ENCODE results near the gene GCH1. TPM values are rescaled to one million over a fixed set of nuclear protein-coding genes. Genes with fewer than 3 reads are reported as not detected.

GCH1 gene
- total RNA-seq, 1 experiment from 2014 or later, result 9.2 TPM

- Mint-ChIP-seq H3K4me1 (no peaks in the 10 kb centered on the region), H3K4me3 (no peak overlapping the region), H3K27me3 (ENCODE audit: low read depth) (no peaks in the 10 kb centered on the region), H3K27ac (no peak overlapping the region), H3K9me3 (no peaks in the 10 kb centered on the region), H3K36me3 (no peaks in the 10 kb centered on the region)
- ChIA-PET POLR2A (no interaction called here), CTCF (no interaction called here)
- ATAC-seq (no peak), DNase-seq (ENCODE audit: low spot score) (no peak)
- TF ChIP-seq TEAD4 (CRISPR knock-in tag; IDR thresholded peaks at IDR 0.05) (no peak), JAZF1 (CRISPR knock-in tag; IDR thresholded peaks at IDR 0.05) (no peak), SMAD3 (CRISPR knock-in tag; IDR thresholded peaks at IDR 0.05; ENCODE audit: borderline replicate concordance) (no peak), CREB1 (CRISPR knock-in tag; IDR thresholded peaks at IDR 0.05) (no peak)
Measured at GRCh38 chr14:54931598-54932340, 29.1 kb upstream of the GCH1 start.

DNA sequence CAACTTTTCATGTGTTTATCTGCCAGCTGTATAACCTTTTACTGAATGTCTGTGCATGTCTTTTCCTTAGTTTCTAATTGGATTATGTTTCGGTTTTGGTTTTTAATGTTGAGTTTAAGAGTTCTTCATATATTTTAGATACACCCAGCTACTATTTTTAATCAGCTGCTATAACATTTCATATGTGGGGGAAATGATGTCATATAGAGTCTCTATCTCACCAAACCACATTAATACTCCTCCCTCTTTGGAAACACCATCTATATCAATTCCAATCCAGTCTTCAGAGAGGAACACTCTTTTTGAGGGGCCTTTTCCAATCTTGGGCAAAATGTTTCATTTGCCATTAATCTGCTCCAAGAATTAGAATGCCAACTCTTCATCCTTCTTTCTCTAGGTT, 28.5 kb upstream of the GCH1 start:
- no peak overlapping the region for H3K4me3 Mint-ChIP-seq
- H3K9me3 Mint-ChIP-seq, result no peaks in the 10 kb centered on the region
- TF ChIP-seq ZNF317 (CRISPR knock-in tag; IDR thresholded peaks at IDR 0.05; ENCODE audit: borderline replicate concordance, low read depth) (no peak), ATF3 (CRISPR knock-in tag; conservative IDR thresholded peaks at IDR 0.05) (no peak), OVOL2 (CRISPR knock-in tag; IDR thresholded peaks at IDR 0.05; ENCODE audit: borderline replicate concordance) (no peak), TEAD1 (CRISPR knock-in tag; IDR thresholded peaks at IDR 0.05) (no peak), SMAD4 (CRISPR knock-in tag; IDR thresholded peaks at IDR 0.05) (no peak), ATF2 (CRISPR knock-in tag; IDR thresholded peaks at IDR 0.05; ENCODE audit: borderline replicate concordance, low read depth) (no peak), PRRX2 (CRISPR knock-in tag; IDR thresholded peaks at IDR 0.05) (no peak), MXD4 (CRISPR knock-in tag; IDR thresholded peaks at IDR 0.05; ENCODE audit: borderline replicate concordance) (no peak), FOXJ3 (CRISPR knock-in tag; IDR thresholded peaks at IDR 0.05; ENCODE audit: borderline replicate concordance) (no peak), ETV6 (CRISPR knock-in tag; IDR thresholded peaks at IDR 0.05) (no peak), AR (CRISPR knock-in tag; IDR thresholded peaks at IDR 0.05) (no peak), CREB1 (CRISPR knock-in tag; IDR thresholded peaks at IDR 0.05) (no peak), ZNF532 (CRISPR knock-in tag; IDR thresholded peaks at IDR 0.05; ENCODE audit: borderline replicate concordance) (no peak), HMGA2 (CRISPR knock-in tag; IDR thresholded peaks at IDR 0.05) (no peak), FOXK1 (CRISPR knock-in tag; IDR thresholded peaks at IDR 0.05) (no peak), IRF2 (CRISPR knock-in tag; IDR thresholded peaks at IDR 0.05; ENCODE audit: borderline replicate concordance, low read depth) (no peak), E2F4 (CRISPR knock-in tag; IDR thresholded peaks at IDR 0.05; ENCODE audit: borderline replicate concordance, low read depth) (no peak)
- TF ChIP-seq, protein P1, sequence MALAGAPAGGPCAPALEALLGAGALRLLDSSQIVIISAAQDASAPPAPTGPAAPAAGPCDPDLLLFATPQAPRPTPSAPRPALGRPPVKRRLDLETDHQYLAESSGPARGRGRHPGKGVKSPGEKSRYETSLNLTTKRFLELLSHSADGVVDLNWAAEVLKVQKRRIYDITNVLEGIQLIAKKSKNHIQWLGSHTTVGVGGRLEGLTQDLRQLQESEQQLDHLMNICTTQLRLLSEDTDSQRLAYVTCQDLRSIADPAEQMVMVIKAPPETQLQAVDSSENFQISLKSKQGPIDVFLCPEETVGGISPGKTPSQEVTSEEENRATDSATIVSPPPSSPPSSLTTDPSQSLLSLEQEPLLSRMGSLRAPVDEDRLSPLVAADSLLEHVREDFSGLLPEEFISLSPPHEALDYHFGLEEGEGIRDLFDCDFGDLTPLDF (CRISPR knock-in tag; IDR thresholded peaks at IDR 0.05), result no peak
- TF ChIP-seq, protein P2, sequence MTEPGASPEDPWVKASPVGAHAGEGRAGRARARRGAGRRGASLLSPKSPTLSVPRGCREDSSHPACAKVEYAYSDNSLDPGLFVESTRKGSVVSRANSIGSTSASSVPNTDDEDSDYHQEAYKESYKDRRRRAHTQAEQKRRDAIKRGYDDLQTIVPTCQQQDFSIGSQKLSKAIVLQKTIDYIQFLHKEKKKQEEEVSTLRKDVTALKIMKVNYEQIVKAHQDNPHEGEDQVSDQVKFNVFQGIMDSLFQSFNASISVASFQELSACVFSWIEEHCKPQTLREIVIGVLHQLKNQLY (CRISPR knock-in tag; IDR thresholded peaks at IDR 0.05), result no peak
- CTCF ChIA-PET, result no interaction called here
- no peaks in the 10 kb centered on the region for H3K27me3 Mint-ChIP-seq (ENCODE audit: low read depth)
- no peaks in the 10 kb centered on the region for H3K4me1 Mint-ChIP-seq
- H3K27ac Mint-ChIP-seq, result no peak overlapping the region
- H3K36me3 Mint-ChIP-seq, result no peaks in the 10 kb centered on the region
- DNase-seq (ENCODE audit: low spot score) (no peak), ATAC-seq (no peak)
- POLR2A ChIA-PET, result no interaction called here
